HUES6 (cell line): ENCODE data around the gene RASSF9.
A peak's percentile ranks its signal among the peaks of the same experiment; 100 is the strongest.

ENCODE experiments used
- H3K27ac ChIP-seq: 2 replicates; pipeline ENCODE4 v1.7.0; 2013; ENCODE audit warnings: low read depth, mild to moderate bottlenecking, low read length, inconsistent platforms
- H3K27me3 ChIP-seq: 2 replicates; pipeline ENCODE4 v1.6.1; 2013; ENCODE audit warnings: low read length; ENCODE audit not compliant: control insufficient read depth, insufficient read depth
- H3K36me3 ChIP-seq: 2 replicates; pipeline ENCODE4 v1.6.1; 2013; ENCODE audit warnings: low read length; ENCODE audit not compliant: control insufficient read depth, insufficient read depth
- H3K4me1 ChIP-seq: 2 replicates; pipeline ENCODE4 v1.6.1; 2013; ENCODE audit warnings: low read length; ENCODE audit not compliant: control insufficient read depth, insufficient read depth
- H3K4me3 ChIP-seq: 2 replicates; pipeline ENCODE4 v1.5.1; 2013; ENCODE audit warnings: low read depth, low read length
- H3K9ac ChIP-seq: one replicate; pipeline ENCODE4 v1.6.1; 2013; ENCODE audit warnings: mild to moderate bottlenecking, low read length
- H3K9me3 ChIP-seq: 2 replicates; pipeline ENCODE4 v1.6.1; 2013; ENCODE audit warnings: low read depth, low read length; ENCODE audit not compliant: control insufficient read depth, insufficient read depth

The RASSF9 gene

DNA sequence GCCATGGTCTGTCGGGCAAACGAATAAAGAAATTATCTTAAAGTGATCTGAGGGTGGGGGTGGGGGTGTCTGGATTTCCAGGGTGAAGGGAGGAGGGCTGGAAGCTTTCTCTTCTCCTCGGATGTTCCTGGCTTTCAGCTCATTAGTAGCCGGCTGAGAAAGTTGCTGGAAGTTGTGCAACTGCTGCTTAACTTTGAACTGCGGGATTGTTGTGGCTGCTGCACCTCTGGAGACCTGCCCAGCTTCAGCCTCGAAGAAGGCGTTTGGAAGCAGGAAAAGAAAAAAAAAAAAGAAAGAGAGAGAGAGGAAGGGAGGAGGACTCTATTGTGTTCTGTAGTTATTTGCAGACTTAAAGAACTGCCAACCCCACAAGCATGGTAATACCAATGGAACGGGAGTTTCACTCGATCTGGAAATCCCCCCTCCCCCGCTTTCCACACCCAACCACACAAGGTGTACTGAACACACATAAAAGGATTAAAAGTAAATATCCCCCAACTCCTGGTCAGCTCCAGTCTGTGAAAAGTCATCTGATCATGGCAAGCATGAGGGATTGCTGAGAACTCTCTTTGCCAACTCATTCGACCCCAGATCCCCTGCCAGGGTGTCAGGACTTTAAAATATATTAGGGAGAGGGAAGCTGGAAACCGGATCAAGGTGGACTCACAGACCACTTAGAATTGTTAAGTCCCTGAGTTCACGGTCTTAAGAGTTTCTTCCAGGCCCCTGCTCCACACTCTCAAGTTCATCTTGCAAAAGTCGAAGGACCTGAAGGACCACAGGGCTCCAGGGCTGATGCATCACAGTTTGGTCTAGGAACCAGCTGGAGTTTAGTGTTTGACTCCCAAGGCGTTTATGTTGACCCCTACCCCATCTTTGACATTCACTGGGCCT, at the start of gene RASSF9:
RASSF9 (minus strand) TSS at position 213 of the 894 bp plus-strand sequence; CDS start at position 5, 208 bp downstream.
- Histone ChIP-seq H3K36me3 (no peaks in the 10 kb centered on the region), H3K27ac (no peak within 1 kb of the TSS; the same call in 1 of the 2 replicates), H3K9me3 (no peaks in the 10 kb centered on the region), H3K9ac (peak within 1 kb of the TSS; percentile 56), H3K4me3 (peak within 1 kb of the TSS; percentile 48; the same call in 1 of the 2 replicates), H3K4me1 (peaks cover 34% of the 10 kb centered on the region), H3K27me3 (no peaks in the 10 kb centered on the region)

DNA sequence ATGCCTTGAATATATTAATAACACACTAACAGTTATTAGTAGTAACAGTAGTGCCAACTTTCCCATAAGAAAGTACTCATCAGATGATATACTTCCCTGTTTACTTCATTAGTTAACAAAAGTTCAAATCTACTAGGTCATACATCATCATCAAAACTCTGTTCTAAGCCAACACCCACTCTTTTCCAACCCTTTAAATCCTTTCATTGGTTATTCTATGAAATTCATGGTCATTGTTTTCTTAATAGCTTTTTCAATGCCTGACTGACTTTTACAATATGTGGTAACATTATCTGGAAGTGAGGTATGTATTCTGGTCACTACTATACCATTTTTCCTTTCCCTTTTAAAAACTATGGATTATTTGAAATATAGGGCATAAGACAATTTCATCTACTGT, 47.6 kb upstream of the RASSF9 start:
- no peak overlapping the region for H3K4me3 ChIP-seq
- H3K4me1 ChIP-seq: no peaks in the 10 kb centered on the region
- H3K27ac ChIP-seq: no peak overlapping the region
- no peak overlapping the region for H3K9ac ChIP-seq
- no peaks in the 10 kb centered on the region for H3K9me3 ChIP-seq
- H3K36me3 ChIP-seq: no peaks in the 10 kb centered on the region; the same call in 1 of the 2 replicates
- no peaks in the 10 kb centered on the region for H3K27me3 ChIP-seq

DNA sequence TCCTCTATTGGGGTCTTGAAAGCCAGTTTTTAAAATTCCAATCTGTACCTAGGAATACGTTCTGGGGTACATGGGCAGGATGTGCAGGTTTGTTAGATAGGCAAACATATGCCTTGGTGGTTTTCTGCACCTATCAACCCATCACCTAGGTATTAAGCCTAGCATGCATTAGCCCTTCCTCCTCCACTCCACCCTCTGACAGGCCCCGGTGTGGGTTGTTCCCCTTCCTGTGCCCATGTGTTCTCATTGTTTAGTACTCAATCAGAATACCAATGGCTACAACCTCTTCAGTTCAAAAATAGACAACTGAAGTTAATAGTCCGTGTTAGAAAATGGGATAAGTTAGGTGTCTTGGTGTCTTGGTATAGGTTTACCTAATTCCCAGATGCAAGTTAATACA, 41.2 kb upstream of the RASSF9 start:
- Histone ChIP-seq H3K27me3 (no peaks in the 10 kb centered on the region), H3K4me3 (peak overlapping the region; percentile 50; the same call in 1 of the 2 replicates), H3K4me1 (peaks cover 11% of the 10 kb centered on the region; the same call in 1 of the 2 replicates), H3K9ac (no peak overlapping the region), H3K9me3 (no peaks in the 10 kb centered on the region), H3K27ac (no peak overlapping the region), H3K36me3 (peaks cover 8% of the 10 kb centered on the region; the same call in 1 of the 2 replicates)

DNA sequence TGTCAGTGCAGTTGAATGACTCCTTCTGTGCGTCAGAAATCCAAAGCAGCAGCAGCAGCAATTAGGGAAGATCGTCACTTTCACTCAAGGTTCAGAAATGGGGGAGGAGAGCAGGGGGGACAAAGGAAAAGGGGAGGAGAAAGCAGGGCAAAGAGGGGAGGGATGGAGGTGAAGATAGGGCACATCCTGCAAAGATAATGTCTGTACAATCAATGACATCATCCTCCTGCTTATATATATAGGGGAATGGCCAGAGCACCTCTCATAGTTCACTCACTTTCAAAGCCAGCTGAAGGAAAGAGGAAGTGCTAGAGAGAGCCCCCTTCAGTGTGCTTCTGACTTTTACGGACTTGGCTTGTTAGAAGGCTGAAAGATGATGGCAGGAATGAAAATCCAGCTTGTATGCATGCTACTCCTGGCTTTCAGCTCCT, 37.8 kb upstream of the RASSF9 start, which contains the start of gene NTS:
NTS (plus strand) TSS at position 265 of the 431 bp plus-strand sequence; CDS start at position 374, 109 bp downstream.
- Histone ChIP-seq H3K36me3 (peaks cover 8% of the 10 kb centered on the region; the same call in 1 of the 2 replicates), H3K9ac (peak within 1 kb of the TSS; percentile 52), H3K27me3 (no peaks in the 10 kb centered on the region), H3K4me3 (peak within 1 kb of the TSS; percentile 50), H3K4me1 (peaks cover 11% of the 10 kb centered on the region; the same call in 1 of the 2 replicates), H3K27ac (no peak within 1 kb of the TSS; the same call in 1 of the 2 replicates), H3K9me3 (no peaks in the 10 kb centered on the region)

DNA sequence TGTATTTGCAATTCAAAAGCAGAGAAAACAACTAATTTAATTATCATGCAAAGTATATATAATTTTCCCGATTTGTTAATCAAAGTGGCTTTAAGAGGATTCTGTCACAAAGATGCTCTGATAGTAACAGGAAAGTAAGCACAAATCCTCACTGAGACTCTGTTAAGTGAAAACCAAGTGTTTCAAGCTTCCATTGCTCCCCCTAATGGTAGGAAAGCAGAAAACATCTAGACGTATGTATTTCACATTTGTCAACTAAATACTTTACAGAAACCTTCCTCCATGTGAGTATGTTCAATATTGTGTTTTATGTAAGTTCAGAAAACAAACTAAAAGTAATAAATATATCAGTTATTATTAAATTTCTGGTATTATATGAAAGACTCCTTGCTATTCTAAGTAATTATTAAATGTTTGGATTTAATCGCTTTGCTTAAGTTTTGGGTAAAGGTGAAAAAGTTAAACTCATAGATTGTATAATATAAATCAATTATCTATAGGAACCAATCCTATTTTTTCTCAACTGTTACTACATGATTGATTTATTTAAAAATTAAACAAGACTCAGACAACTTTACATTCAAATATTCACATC, 36.4 kb upstream of the RASSF9 start:
- Histone ChIP-seq H3K9me3 (no peaks in the 10 kb centered on the region), H3K27ac (no peak overlapping the region), H3K27me3 (no peaks in the 10 kb centered on the region), H3K36me3 (no peaks in the 10 kb centered on the region), H3K4me3 (no peak overlapping the region), H3K9ac (no peak overlapping the region), H3K4me1 (peaks cover 7% of the 10 kb centered on the region; the same call in 1 of the 2 replicates)

DNA sequence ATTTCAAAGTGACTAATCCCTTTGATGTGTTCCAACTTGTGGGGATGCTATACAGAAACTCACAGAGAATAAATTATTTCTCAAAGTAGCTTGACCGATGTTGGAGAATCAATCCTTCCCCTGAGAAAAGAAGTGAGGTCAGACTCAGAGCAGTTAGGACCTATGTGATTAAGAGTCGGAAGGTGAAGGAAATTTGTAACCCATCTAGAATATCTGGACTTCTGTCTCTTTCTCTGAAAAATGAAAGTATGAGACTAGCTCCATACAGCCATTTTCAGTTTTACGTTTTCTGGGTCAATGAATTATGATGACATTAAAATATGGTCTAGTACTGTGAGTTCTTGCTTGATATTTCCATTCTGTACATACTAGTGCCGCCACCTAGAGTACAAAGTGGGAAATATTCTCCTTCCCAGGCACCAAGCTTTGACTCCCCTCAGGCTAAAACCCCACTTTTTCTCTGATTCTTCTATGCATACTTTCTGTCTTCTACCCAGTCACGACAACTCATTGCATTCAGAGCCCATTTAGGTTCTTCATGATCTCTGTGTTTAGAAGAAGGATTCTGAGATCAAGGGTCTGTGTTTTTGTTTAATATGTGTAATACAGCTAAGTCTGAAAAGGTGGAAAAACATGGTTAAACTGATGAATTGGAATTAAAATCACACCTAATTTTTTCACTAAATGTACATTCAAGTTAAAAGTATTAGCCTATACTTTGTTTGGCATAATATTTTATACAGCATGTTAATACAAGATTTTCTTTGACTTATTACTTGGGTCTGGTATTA, 31.0 kb upstream of the RASSF9 start:
- Histone ChIP-seq H3K9ac (no peak overlapping the region), H3K27ac (no peak overlapping the region), H3K27me3 (no peaks in the 10 kb centered on the region), H3K36me3 (no peaks in the 10 kb centered on the region), H3K4me1 (peaks cover 12% of the 10 kb centered on the region; the same call in 1 of the 2 replicates), H3K9me3 (peaks cover 3% of the 10 kb centered on the region; the same call in 1 of the 2 replicates), H3K4me3 (no peak overlapping the region)

DNA sequence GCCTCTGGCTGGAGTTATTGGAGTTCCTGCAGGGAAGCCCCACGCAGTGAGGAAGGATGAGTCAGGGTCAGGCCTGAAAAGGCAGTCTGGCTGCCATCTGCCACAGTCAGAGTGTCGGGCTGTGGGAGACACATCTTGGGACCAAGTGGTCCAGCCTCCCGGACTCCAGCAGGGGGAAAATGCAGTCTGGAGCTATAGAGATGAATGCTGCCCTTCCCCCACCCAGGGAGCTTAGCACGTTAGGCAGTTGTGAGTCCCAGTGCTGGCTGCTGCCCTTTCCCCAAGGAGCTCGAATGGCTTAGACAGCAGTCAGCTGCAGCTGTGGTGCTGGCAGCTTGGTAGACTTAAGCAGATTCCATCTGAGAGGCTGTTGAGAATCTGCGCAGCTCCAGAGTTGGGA, 29.7 kb upstream of the RASSF9 start:
- Histone ChIP-seq H3K9ac (no peak overlapping the region), H3K4me1 (peaks cover 12% of the 10 kb centered on the region; the same call in 1 of the 2 replicates), H3K4me3 (no peak overlapping the region), H3K27me3 (no peaks in the 10 kb centered on the region), H3K9me3 (peaks cover 3% of the 10 kb centered on the region; the same call in 1 of the 2 replicates), H3K27ac (no peak overlapping the region), H3K36me3 (no peaks in the 10 kb centered on the region)

DNA sequence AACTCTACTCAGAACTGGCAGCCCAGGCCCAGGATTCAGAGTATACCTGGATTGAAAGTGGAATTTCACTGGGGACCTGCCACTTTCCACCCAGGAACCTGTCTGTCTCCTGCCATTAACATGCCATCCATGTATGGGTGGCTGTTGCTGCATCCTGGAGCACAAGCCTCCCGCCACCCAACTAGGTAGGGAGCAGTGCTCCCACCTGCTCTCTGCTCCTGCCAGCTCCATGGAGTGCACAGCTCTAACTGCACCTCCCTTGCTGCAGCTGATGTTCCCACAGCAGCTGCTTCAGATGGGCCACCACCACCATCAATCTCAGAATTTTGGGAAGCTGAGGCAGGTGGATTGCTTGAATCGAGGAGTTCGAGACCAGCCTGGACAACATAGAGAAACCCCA, 20.8 kb upstream of the RASSF9 start:
- H3K4me3 ChIP-seq: no peak overlapping the region
- H3K4me1 ChIP-seq: no peaks in the 10 kb centered on the region
- no peak overlapping the region for H3K9ac ChIP-seq
- no peaks in the 10 kb centered on the region for H3K36me3 ChIP-seq
- no peaks in the 10 kb centered on the region for H3K27me3 ChIP-seq
- H3K9me3 ChIP-seq: peaks cover 15% of the 10 kb centered on the region
- H3K27ac ChIP-seq: no peak overlapping the region

DNA sequence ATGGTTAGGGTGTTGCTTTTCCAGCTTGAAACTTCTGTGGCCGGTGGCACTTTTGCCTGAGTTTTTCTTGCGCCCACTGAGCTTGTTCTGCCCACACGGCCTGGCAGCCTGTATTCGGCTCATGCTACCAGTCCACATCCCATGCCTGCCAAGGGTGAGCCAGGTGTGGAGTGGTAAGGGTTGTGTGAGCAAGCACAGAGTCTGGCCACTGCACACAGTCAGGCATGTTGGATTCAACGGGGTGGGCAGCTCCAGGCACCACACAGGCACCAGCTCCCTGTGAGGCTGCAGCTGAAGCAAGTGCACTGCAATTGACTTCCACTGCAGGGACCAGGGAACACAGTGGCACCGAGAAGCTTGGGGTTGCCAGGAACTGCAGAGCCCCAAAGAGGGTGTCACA, 19.1 kb upstream of the RASSF9 start:
- Histone ChIP-seq H3K36me3 (no peaks in the 10 kb centered on the region), H3K9me3 (peaks cover 15% of the 10 kb centered on the region), H3K9ac (no peak overlapping the region), H3K27ac (no peak overlapping the region), H3K4me3 (no peak overlapping the region), H3K4me1 (no peaks in the 10 kb centered on the region), H3K27me3 (no peaks in the 10 kb centered on the region)

DNA sequence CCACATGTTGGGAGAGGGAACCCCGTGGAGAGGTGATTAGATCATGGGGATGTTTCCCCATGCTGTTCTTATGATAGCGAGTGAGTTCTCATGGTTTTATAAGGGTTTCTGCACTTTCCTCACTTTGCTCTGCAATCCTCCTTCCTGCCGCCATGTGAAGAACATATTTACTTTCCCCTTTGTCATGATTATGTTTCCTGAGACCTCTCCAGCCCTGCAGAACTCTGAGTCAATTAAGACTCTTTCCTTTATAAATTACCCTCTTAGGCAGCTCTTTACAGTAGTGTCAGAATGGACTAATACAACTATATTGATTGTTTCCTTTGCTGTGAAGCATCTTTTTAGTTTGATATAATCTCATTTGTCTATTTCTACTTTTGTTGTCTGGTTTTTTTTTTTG, 13.1 kb upstream of the RASSF9 start:
- H3K4me1 ChIP-seq: peaks cover 20% of the 10 kb centered on the region
- H3K4me3 ChIP-seq: no peak overlapping the region
- no peaks in the 10 kb centered on the region for H3K9me3 ChIP-seq
- no peak overlapping the region for H3K27ac ChIP-seq
- H3K9ac ChIP-seq: no peak overlapping the region
- no peaks in the 10 kb centered on the region for H3K27me3 ChIP-seq
- no peaks in the 10 kb centered on the region for H3K36me3 ChIP-seq
